LoVo (cell line): Measurements from ENCODE around the gene PLEKHA8.

Experiments used
- DNase-seq: peaks from one replicate; pipeline ENCODE4 v3.0.0-alpha.2; 2016; ENCODE audit warnings: low spot score

PLEKHA8 gene

DNA sequence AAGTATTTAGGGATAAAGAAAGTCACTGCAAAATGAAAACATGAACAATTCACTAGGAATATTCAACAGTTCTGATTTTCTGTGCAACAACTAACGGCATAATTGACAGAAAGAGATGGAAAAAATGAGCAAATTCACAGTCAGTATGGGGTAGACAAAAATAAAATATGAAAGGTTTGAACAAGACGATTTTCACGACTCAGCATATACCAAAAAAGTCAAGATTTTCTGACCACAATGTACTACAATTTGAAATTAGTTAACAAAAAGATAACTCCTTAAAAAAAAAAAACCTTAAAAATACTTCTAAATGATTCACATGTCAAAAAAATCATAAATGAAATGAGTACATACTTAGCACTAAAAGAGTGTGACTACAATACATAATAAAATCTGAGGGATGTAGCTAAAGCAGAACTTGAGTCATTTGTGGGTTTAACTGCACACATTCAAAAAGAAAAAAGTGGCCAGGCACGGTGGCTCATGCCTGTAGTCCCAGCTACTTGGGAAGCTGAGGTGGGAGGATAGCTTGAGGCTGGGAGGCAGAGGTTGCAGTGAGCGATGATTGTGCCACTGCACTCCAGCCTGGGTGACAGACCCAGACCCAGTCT is 84.0 kb downstream of the PLEKHA8 start:
- DNase-seq: no peak

DNA sequence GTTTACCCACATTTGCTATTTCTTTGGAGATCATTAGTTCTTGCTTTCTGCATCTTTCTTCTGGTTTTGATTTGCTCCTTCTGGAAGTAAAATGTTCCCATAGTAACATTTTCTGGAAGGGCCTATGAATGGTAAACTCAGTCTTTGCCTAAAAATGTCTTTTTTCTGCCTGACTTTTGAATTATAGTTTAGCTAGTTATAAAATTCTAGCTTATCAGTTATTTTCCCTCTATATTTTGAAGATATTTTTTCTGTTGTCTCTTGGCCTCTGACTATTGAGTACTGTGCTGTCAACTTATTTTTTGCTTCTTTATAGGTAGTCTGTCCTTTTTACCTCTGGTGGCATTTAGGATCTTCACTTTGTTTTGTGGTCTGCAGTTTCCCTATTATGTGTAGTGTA is 84.9 kb downstream of the PLEKHA8 start:
- DNase-seq: no peak

DNA sequence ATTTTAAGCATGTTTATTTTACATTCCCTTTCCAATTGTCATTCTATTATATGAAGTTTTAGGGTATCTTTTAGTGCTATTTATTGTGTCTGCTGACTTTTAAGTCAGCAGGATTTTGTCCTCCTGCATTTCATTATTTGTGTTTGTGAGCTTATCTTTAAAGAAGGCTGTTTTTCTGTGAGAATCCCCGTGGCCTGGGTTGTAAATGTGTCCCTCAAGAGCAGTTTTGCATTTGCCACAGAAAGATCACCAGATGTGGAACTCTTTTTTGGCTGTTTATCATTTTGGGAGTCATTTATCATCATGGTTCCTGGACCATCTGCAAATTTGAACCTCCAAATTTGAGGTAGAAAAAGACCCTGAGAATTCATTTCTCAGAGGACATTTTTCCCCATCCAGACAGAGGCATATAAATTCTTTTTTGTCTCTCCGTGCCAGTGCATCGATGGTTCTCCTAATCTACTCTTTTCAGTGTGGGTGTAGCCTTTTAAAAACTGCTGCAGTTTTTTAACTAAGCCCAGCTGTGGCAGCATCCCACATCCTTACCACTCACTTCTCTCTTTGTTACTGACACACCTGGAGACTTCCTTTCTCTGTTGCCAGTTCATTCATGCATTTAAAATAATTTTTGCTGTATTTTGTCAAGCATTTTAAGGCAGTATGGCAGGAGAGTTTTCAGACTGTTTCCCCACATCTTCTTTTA is 86.5 kb downstream of the PLEKHA8 start:
- no peak for DNase-seq

DNA sequence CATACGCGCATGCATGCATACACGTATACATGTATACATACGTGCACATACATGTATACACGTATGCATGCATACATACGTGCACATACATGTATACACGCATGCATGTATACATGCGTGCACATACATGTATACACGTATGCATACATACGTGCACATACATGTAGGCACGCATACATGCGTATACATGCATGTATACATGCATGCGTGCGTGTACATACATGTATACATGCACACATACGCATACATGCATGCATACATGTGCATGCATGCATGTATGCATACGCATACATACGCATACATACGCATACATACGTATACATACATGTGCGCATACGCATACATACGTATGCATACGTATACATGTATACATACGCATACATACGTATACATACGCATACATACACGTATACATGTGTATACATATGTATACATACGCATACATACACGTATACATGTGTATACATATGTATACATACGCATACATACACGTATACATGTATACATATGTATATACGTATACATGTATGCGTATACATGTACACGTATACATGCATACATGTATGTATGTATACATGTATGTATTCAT is 87.6 kb downstream of the PLEKHA8 start:
- DNase-seq: no peak

GRCh38 chr7:30116771-30117170 is 88.6 kb downstream of the PLEKHA8 start:
- DNase-seq: no peak

DNA sequence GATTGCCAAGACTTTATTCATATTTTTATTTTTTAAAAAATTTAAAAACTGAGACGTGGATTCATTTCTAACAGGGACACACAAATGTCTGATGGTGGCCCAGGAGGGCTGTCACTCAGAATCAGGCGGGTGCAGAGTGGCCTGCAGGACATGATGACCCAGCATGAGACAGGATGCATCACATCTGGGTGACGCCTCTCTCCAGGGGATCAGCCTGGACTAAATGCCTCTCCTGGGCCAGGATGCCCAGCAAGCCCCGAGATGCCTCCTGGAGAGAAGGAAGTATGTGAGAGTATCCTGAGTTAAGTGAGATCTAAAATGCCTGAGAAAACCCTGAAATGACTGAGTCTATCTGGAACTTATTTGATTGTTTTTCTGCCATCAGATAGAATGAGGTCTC is 89.7 kb downstream of the PLEKHA8 start:
- no peak for DNase-seq

GRCh38 chr7:30119890-30120577 is 91.8 kb downstream of the PLEKHA8 start:
- DNase-seq: no peak

- DNase-seq: no peak
Measured at GRCh38 chr7:30133736-30134610, 105.8 kb downstream of the PLEKHA8 start.

- peak; percentile 97 for DNase-seq
Measured at GRCh38 chr7:30134611-30135300, 106.5 kb downstream of the PLEKHA8 start, which contains the start of gene MTURN. Gene MTURN, plus strand, starts transcription at chr7:30134986. Its CDS starts 151 bp downstream, at chr7:30135137.

GRCh38 chr7:30135301-30136116 is 107.3 kb downstream of the PLEKHA8 start:
- peak; percentile 32 for DNase-seq

DNA sequence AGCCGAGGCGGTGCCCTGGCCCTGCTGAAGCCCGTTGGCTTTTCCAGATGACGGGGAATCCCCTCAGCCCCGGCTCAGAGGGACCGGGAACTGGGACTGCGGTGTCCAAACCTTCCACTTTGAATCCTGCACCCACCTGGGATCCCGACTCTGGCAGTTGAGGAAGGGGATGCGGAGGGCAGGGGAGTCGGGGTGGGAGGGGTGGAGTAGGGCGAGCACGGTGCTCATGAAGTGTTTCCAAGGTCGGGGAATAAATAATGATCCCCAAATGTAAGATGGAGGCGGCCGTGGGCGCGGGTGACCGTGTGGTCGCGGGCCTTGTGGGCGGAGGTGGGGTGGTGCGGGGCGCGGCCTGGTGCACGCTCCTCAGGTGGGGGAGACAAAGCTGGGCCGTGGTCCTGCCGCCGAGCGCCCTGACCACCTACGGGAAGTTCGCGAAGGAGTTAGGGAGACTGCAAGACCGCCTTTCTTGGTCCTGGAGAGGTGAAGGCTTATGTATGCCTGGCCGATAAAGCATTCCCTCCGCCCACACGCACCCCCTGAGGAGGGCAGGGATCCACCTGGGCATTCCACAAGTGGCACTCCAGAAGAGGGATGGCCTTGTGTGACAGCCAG is 108.0 kb downstream of the PLEKHA8 start:
- DNase-seq: no peak

GRCh38 chr7:30136743-30137485 is 108.7 kb downstream of the PLEKHA8 start:
- DNase-seq: no peak

- DNase-seq: no peak
Measured at GRCh38 chr7:30139836-30140384, 111.7 kb downstream of the PLEKHA8 start.

- no peak for DNase-seq
Measured at GRCh38 chr7:30140456-30140855, 112.2 kb downstream of the PLEKHA8 start.

DNA sequence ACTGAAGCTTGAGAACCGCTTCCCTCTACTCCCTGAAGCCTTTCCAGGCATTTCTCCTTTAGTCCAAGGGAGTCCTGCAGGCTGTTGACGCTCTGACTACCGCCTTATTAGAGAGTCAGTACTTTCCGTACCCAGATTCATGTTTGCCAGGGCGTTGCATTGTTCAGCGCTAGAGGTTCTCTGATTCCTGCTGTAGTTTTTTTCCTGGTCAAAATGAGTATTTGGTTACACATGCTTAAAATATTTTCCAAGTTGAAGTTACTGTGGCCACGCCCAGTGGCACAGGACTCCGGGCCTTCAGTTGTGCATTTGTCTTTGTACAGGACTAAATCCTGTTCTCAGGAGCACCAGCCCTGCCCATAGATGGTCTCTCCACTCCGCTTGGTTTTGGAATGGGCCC is 114.5 kb downstream of the PLEKHA8 start:
- DNase-seq: peak; percentile 85

DNA sequence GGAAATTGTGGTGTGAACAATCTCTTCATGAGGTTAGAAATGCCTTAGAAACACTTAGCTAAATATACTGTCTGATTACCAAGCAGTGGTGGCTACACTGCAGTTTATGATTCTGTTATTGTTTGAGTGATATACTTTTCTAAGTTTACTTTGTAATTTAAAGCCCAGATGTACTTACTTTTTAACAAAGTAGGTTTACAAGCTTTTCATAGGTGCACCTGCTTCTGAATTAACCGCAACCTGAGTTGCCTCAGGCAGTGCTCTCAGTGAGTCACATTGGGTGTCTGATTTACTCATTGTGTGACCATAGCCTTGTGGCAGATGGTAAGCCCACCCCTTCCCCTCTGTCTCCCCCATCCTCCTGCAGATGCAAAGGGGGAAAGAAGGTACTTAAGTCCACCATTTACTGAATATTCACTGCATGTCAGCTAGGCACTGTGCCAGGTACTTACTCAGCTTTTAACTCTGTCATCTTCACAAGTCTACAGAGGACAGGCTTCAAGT is 115.6 kb downstream of the PLEKHA8 start:
- peak; percentile 73 for DNase-seq

- DNase-seq: no peak
Measured at GRCh38 chr7:30144657-30145306, 116.6 kb downstream of the PLEKHA8 start.

DNA sequence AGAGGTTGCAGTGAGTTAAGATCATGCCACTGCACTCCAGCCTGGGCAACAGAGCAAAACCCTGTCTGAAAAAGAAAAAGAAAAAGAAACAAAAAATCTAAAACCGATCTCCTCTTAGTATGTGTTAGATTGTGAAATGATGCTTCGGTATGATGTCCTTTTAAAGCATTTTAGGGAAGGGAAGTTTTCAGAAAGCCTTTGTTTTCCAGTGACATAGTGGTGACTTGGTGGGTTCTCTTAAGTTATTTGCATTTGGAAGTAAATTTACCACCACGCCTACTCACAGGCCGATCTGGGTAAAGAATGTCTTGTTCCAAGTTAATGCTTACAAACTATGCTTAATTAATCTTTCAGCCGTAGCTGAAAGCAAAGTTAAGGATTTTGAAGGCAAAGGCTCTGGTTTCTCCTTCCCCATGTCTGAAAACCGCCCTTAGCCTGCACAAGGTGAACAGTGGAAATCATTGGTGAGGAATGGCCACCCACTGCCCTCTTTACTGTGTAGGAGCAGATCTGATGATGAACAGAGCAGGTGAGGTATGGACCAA is 117.3 kb downstream of the PLEKHA8 start:
- DNase-seq: no peak
